ENCODE measurements around the gene WSCD1. TPM values are rescaled to one million over a fixed set of nuclear protein-coding genes. Genes with fewer than 3 reads are reported as not detected.

Gene WSCD1
- total RNA-seq, 2 donors from 2014 or later: 1.8 to 5.5 TPM

DNA sequence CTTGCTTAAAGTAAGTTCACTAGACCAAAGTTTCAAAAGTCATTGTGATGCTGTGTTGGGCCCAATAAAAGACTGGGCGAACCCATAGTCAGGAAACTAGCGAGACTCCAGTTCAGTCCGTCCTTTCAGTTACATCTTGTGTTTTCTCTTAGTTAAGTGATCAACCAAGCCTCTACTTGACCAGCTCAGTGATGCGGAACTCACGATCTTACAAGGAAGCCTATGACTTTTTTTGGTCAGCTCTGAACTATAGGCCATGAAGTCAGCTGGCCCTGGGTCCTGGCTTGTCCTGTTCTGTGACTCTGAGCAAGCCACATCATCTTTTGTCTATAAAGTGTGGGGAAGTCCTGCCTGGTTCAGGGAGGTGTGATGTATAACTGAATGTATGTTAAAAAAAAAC lies 21.7 kb upstream of the WSCD1 start:
- H3K27ac ChIP-seq: no peak overlapping the region
- DNase-seq (ENCODE audit: low spot score): no peak
- no peaks in the 10 kb centered on the region for H3K27me3 ChIP-seq
- no peak for TF ChIP-seq CTCF (IDR thresholded peaks at IDR 0.05)
- no peaks in the 10 kb centered on the region for H3K9me3 ChIP-seq
- no peak overlapping the region for H3K4me3 ChIP-seq
- H3K4me1 ChIP-seq: no peaks in the 10 kb centered on the region
- H3K36me3 ChIP-seq: no peaks in the 10 kb centered on the region

- H3K27me3 ChIP-seq: no peaks in the 10 kb centered on the region
- H3K27ac ChIP-seq: no peak overlapping the region
- H3K9me3 ChIP-seq: no peaks in the 10 kb centered on the region
- H3K36me3 ChIP-seq: no peaks in the 10 kb centered on the region
- no peak for DNase-seq (ENCODE audit: low spot score)
- no peak overlapping the region for H3K4me3 ChIP-seq
- TF ChIP-seq CTCF (IDR thresholded peaks at IDR 0.05): no peak
- no peaks in the 10 kb centered on the region for H3K4me1 ChIP-seq
These were observed 17.3 kb upstream of the WSCD1 start for GRCh38 chr17:6052926-6053325.

GRCh38 chr17:6054372-6054771 lies 15.8 kb upstream of the WSCD1 start:
- Histone ChIP-seq H3K27me3 (no peaks in the 10 kb centered on the region), H3K27ac (no peak overlapping the region), H3K36me3 (no peaks in the 10 kb centered on the region), H3K9me3 (no peaks in the 10 kb centered on the region), H3K4me3 (no peak overlapping the region), H3K4me1 (no peaks in the 10 kb centered on the region)
- no peak for DNase-seq (ENCODE audit: low spot score)
- no peak for TF ChIP-seq CTCF (IDR thresholded peaks at IDR 0.05)

DNA sequence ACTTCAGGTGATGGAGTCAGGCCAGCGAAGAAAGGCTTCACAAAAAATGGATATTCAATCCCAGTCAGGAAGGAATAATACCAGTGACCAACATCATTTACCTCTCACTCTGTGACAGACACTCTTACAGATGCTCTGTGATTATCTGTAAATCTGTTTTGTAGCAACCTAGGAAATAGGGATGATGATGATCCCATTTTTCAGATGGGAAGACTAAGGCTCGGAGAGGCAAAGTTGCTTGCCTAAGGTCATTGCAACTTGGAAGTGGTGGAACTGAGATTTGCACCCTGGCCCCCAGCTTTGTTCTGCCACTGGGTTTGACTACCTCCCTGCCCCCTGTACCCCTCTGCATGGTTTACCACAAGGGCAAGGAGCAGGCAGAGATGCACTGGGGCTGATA lies 14.1 kb upstream of the WSCD1 start:
- H3K4me3 ChIP-seq: no peak overlapping the region
- no peak for TF ChIP-seq CTCF (IDR thresholded peaks at IDR 0.05)
- H3K27ac ChIP-seq: no peak overlapping the region
- no peak for DNase-seq (ENCODE audit: low spot score)
- no peaks in the 10 kb centered on the region for H3K4me1 ChIP-seq
- no peaks in the 10 kb centered on the region for H3K27me3 ChIP-seq
- H3K9me3 ChIP-seq: no peaks in the 10 kb centered on the region
- H3K36me3 ChIP-seq: no peaks in the 10 kb centered on the region

DNA sequence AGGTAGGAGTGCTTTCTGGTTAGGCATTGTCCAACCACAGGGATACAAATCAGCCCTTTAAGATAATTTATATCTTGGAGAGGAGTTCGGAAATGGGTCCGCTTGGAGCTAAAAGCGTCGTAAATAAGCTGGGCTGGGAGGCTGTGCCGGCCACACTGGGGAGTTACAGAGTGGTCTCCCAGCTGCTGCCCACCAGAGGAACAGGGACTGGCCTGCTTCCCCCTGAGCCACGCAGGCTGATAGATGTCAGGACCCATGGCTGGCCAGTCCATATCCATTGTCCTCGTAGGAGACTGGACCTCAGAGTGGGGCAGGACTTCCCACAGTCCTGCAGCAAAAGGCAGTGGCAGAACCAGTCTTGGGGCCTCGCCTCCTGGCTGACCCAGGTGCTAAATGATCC lies 12.6 kb upstream of the WSCD1 start:
- Histone ChIP-seq H3K9me3 (no peaks in the 10 kb centered on the region), H3K4me3 (no peak overlapping the region), H3K36me3 (no peaks in the 10 kb centered on the region), H3K27ac (no peak overlapping the region), H3K4me1 (no peaks in the 10 kb centered on the region), H3K27me3 (no peaks in the 10 kb centered on the region)
- no peak for TF ChIP-seq CTCF (IDR thresholded peaks at IDR 0.05)
- no peak for DNase-seq (ENCODE audit: low spot score)

DNA sequence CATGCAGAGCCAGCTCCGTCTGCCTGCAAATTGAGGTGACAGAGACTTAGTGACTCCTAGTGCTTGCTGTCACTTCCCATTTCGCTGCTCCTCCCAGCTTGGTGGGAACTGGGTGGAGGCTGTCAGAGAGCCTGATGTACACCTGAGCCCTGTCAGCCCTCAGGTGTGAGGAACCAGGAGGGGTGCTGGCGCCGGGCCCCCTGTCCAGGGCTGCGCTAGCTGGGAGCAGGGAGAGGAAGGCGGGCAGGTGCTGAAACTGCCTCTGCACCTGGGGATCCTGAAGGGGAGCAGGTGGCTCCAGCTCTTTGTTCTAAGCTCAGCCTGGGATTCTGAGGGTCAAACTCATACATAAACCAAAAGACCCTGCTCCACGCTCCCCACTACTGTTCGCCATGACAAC lies 10.8 kb upstream of the WSCD1 start:
- no peak for TF ChIP-seq CTCF (IDR thresholded peaks at IDR 0.05)
- H3K27ac ChIP-seq: no peak overlapping the region
- DNase-seq (ENCODE audit: low spot score): no peak
- H3K9me3 ChIP-seq: no peaks in the 10 kb centered on the region
- H3K27me3 ChIP-seq: no peaks in the 10 kb centered on the region
- no peak overlapping the region for H3K4me3 ChIP-seq
- no peaks in the 10 kb centered on the region for H3K36me3 ChIP-seq
- no peaks in the 10 kb centered on the region for H3K4me1 ChIP-seq

Data from right atrium auricular region (tissue), 2 donors.